SK-N-SH treated with all-trans-retinoic acid at 6 μM for 48 hours (cell line): ENCODE results near the gene MGAT3.
A peak's percentile ranks its signal among the peaks of the same experiment; 100 is the strongest.

Experiments used
- ATAC-seq: fragments of 200-7000 bp; cut with Tn5 transposase; 3 replicates; pipeline ENCODE4 v1.9.1; 2020; ENCODE audit warnings: mild to moderate bottlenecking, moderate library complexity
- ARNTL ChIP-seq: fragments of 450-650 bp; formaldehyde crosslinking; IDR thresholded peaks from 2 replicates; pipeline ENCODE4 v1.5.0; 2020; ENCODE audit warnings: low read depth, mild to moderate bottlenecking, moderate library complexity, borderline replicate concordance
- BACH2 ChIP-seq: fragments of 250-450 bp; sonication (Bioruptor Pico); IDR thresholded peaks from 2 replicates; pipeline ENCODE4 v1.9.0; 2021; ENCODE audit warnings: mild to moderate bottlenecking, borderline replicate concordance
- CREB5 ChIP-seq: fragments of 250-450 bp; sonication (Bioruptor Pico); IDR thresholded peaks from 2 replicates; pipeline ENCODE4 v1.5.1; 2020; ENCODE audit warnings: low read depth, mild to moderate bottlenecking, moderate library complexity
- CSDC2 ChIP-seq: fragments of 250-450 bp; sonication (Bioruptor Pico); IDR thresholded peaks from 2 replicates; pipeline ENCODE4 v1.5.0; 2020; ENCODE audit warnings: mild to moderate bottlenecking, moderate library complexity
- ESRRG ChIP-seq: fragments of 250-450 bp; sonication (Bioruptor Pico); IDR thresholded peaks from 2 replicates; pipeline ENCODE4 v1.6.1; 2021; ENCODE audit warnings: mild to moderate bottlenecking
- GLIS3 ChIP-seq: fragments of 250-450 bp; sonication (Bioruptor Pico); IDR thresholded peaks from 2 replicates; pipeline ENCODE4 v1.5.0; 2020; ENCODE audit warnings: mild to moderate bottlenecking, moderate library complexity
- ISL1 ChIP-seq: fragments of 250-450 bp; sonication (Bioruptor Pico); IDR thresholded peaks from 2 replicates; pipeline ENCODE4 v2.1.2; 2022; ENCODE audit warnings: mild to moderate bottlenecking, moderate library complexity
- OSR1 ChIP-seq: fragments of 250-450 bp; sonication (Bioruptor Pico); IDR thresholded peaks from 2 replicates; pipeline ENCODE4 v1.8.0; 2022; ENCODE audit warnings: moderate library complexity, mild to moderate bottlenecking, inconsistent platforms
- PATZ1 ChIP-seq: fragments of 250-450 bp; sonication (Bioruptor Pico); IDR thresholded peaks from 2 replicates; pipeline ENCODE4 v1.8.0; 2020; ENCODE audit warnings: mild to moderate bottlenecking, moderate library complexity, borderline replicate concordance
- PPARA ChIP-seq: fragments of 250-450 bp; sonication (Bioruptor Pico); IDR thresholded peaks from 2 replicates; pipeline ENCODE4 v1.5.0; 2020; ENCODE audit warnings: mild to moderate bottlenecking, borderline replicate concordance
- RARB ChIP-seq: fragments of 250-450 bp; sonication (Bioruptor Pico); IDR thresholded peaks from 2 replicates; pipeline ENCODE4 v1.8.0; 2021; ENCODE audit warnings: mild to moderate bottlenecking, moderate library complexity
- SNAI2 ChIP-seq: fragments of 250-450 bp; sonication (Bioruptor Pico); IDR thresholded peaks from 2 replicates; pipeline ENCODE4 v1.5.0; 2020; ENCODE audit warnings: mild to moderate bottlenecking, moderate library complexity
- TCF4 ChIP-seq: fragments of 250-450 bp; sonication (Bioruptor Pico); IDR thresholded peaks from 2 replicates; pipeline ENCODE4 v1.8.0; 2021; ENCODE audit warnings: mild to moderate bottlenecking, moderate library complexity, borderline replicate concordance
- TSHZ2 ChIP-seq: fragments of 250-450 bp; sonication (Bioruptor Pico); IDR thresholded peaks from 2 replicates; pipeline ENCODE4 v1.5.0; 2020; ENCODE audit warnings: mild to moderate bottlenecking, moderate library complexity
- ZC3H10 ChIP-seq: fragments of 250-450 bp; sonication (Bioruptor Pico); IDR thresholded peaks from 2 replicates; pipeline ENCODE4 v1.5.1; 2021; ENCODE audit warnings: mild to moderate bottlenecking, moderate library complexity
- ZFP3 ChIP-seq: fragments of 250-450 bp; sonication (Bioruptor Pico); IDR thresholded peaks from 2 replicates; pipeline ENCODE4 v1.5.0; 2020; ENCODE audit warnings: mild to moderate bottlenecking, moderate library complexity
- ZFP30 ChIP-seq: fragments of 450-650 bp; formaldehyde crosslinking; IDR thresholded peaks from 2 replicates; pipeline ENCODE4 v1.5.0; 2022; ENCODE audit warnings: mild to moderate bottlenecking, moderate library complexity
- ZNF565 ChIP-seq: fragments of 450-650 bp; formaldehyde crosslinking; conservative IDR thresholded peaks from 2 replicates; pipeline ENCODE4 v1.5.0; 2020; ENCODE audit warnings: low read depth, mild to moderate bottlenecking, moderate library complexity
- ZNF70 ChIP-seq: fragments of 450-650 bp; formaldehyde crosslinking; IDR thresholded peaks from 2 replicates; pipeline ENCODE4 v1.5.0; 2020; ENCODE audit warnings: mild to moderate bottlenecking, moderate library complexity
- ZNF8 ChIP-seq: fragments of 450-650 bp; formaldehyde crosslinking; IDR thresholded peaks from 2 replicates; pipeline ENCODE4 v1.5.0; 2020; ENCODE audit warnings: mild to moderate bottlenecking, moderate library complexity
- TF ChIP-seq, protein P1 (sequence below): fragments of 250-450 bp; sonication (Bioruptor Pico); IDR thresholded peaks from 2 replicates; pipeline ENCODE4 v1.8.0; 2021; ENCODE audit warnings: low read depth, mild to moderate bottlenecking, moderate library complexity, borderline replicate concordance
- TF ChIP-seq, protein P2 (sequence below): fragments of 250-450 bp; sonication (Bioruptor Pico); IDR thresholded peaks from 2 replicates; pipeline ENCODE4 v1.5.1; 2021; ENCODE audit warnings: mild to moderate bottlenecking, moderate library complexity

Gene MGAT3

GRCh38 chr22:39532215-39533073 is 75.6 kb downstream of the MGAT3 start, which contains the start of gene RPS19BP1:
RPS19BP1 (minus strand) TSS chr22:39532748; CDS start chr22:39532738, 10 bp downstream.
- no peak for TF ChIP-seq ZFP30
- TF ChIP-seq, protein P1, sequence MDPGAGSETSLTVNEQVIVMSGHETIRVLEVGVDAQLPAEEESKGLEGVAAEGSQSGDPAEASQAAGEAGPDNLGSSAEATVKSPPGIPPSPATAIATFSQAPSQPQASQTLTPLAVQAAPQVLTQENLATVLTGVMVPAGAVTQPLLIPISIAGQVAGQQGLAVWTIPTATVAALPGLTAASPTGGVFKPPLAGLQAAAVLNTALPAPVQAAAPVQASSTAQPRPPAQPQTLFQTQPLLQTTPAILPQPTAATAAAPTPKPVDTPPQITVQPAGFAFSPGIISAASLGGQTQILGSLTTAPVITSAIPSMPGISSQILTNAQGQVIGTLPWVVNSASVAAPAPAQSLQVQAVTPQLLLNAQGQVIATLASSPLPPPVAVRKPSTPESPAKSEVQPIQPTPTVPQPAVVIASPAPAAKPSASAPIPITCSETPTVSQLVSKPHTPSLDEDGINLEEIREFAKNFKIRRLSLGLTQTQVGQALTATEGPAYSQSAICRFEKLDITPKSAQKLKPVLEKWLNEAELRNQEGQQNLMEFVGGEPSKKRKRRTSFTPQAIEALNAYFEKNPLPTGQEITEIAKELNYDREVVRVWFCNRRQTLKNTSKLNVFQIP = no peak
- no peak for TF ChIP-seq ZNF8
- no peak for TF ChIP-seq BACH2
- TF ChIP-seq SNAI2 (CRISPR knock-in tag) = no peak
- no peak for TF ChIP-seq ISL1 (CRISPR knock-in tag)
- no peak for TF ChIP-seq CSDC2 (CRISPR knock-in tag)
- no peak for TF ChIP-seq OSR1 (CRISPR knock-in tag)
- TF ChIP-seq ZFP3 = no peak
- no peak for TF ChIP-seq RARB (CRISPR knock-in tag)
- TF ChIP-seq ARNTL = no peak
- no peak for TF ChIP-seq TSHZ2
- no peak for TF ChIP-seq ZC3H10
- no peak for TF ChIP-seq PPARA
- peak; percentile 84 for ATAC-seq

DNA sequence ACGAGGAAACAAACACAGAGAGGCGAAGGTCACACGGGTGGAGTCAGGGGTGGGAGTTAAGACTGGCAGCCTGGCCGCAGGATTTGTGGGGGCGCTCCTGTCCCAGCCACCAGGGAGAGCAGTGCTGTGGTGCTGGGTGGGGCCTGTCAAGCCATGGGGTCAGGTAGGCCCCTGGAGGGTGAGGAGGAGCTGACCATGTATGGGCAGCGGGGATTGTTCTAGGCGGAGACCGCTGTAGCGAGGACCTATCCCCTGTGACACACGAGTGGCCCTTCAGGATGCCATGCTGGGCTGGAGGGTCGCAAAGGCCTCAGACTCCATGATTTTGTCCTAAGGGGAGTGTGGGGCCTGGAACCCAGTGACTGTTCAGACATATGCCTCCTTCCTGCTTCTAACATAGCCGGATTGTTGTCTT is 77.3 kb downstream of the MGAT3 start:
- no peak for TF ChIP-seq PATZ1 (CRISPR knock-in tag)
- TF ChIP-seq ZNF565 (CRISPR knock-in tag) = no peak
- no peak for TF ChIP-seq ZNF70 (CRISPR knock-in tag)
- no peak for TF ChIP-seq ISL1 (CRISPR knock-in tag)
- TF ChIP-seq TSHZ2 = no peak
- ATAC-seq = no peak

- TF ChIP-seq ZNF565 (CRISPR knock-in tag) = no peak
- peak; percentile 64 for ATAC-seq
Measured at GRCh38 chr22:39534591-39535356, 78.0 kb downstream of the MGAT3 start.

GRCh38 chr22:39535357-39535725 is 78.5 kb downstream of the MGAT3 start:
- TF ChIP-seq ESRRG (CRISPR knock-in tag) (no peak), PPARA (no peak), ZFP30 (no peak), TCF4 (no peak), GLIS3 (CRISPR knock-in tag) (no peak), SNAI2 (CRISPR knock-in tag) (no peak), OSR1 (CRISPR knock-in tag) (no peak), ZNF8 (no peak), ZC3H10 (no peak), CREB5 (CRISPR knock-in tag) (no peak), ISL1 (CRISPR knock-in tag) (no peak), ZNF70 (CRISPR knock-in tag) (no peak)
- TF ChIP-seq, protein P2, sequence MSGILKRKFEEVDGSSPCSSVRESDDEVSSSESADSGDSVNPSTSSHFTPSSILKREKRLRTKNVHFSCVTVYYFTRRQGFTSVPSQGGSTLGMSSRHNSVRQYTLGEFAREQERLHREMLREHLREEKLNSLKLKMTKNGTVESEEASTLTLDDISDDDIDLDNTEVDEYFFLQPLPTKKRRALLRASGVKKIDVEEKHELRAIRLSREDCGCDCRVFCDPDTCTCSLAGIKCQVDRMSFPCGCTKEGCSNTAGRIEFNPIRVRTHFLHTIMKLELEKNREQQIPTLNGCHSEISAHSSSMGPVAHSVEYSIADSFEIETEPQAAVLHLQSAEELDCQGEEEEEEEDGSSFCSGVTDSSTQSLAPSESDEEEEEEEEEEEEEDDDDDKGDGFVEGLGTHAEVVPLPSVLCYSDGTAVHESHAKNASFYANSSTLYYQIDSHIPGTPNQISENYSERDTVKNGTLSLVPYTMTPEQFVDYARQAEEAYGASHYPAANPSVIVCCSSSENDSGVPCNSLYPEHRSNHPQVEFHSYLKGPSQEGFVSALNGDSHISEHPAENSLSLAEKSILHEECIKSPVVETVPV (CRISPR knock-in tag) = no peak
- no peak for ATAC-seq
